GM21723 (cell line): ENCODE results near the gene ZC3H12D.
"Not testable (repeated sequence)": the region's sequence is repeated elsewhere in the genome, so short reads cannot be mapped to it uniquely, and the experiment has no call there.

ENCODE experiments used
- ATAC-seq: cut with Tn5 transposase; IDR thresholded peaks from one replicate; pipeline ENCODE4 v1.9.1; 2021; ENCODE audit warnings: mild to moderate bottlenecking, moderate library complexity; ENCODE audit not compliant: unreplicated experiment

Gene ZC3H12D

DNA sequence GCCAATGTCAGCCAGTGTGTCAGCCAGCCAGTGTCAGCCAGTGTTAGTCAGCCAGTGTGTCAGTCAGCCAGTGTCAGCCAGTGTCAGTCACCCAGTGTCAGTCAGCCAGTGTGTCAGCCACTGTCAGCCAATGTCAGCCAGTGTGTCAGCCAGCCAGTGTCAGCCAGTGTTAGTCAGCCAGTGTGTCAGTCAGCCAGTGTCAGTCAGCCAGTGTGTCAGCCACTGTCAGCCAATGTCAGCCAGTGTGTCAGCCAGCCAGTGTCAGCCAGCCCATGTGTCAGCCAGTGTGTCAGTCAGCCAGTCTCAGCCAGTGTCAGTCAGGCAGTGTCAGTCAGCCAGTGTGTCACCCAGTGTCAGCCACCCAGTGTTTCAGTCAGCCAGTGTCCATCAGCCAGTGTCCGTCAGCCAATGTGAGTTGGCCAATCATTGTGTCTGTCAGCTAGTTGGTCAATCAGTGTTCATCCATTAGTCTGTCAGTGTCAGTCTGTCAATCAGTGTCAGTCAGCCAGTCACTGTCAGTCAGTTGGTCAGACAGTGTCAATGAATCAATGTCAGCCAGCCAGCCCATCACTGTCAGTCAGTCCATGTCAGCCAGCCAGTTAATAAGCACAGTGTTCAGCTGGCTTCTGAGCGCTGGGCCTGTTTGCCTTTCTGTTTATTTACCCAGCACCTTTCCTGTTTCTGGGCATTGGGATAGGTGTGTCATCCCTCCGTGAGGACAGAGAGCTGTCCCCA, 40.3 kb downstream of the ZC3H12D start:
- ATAC-seq: not testable (repeated sequence)

DNA sequence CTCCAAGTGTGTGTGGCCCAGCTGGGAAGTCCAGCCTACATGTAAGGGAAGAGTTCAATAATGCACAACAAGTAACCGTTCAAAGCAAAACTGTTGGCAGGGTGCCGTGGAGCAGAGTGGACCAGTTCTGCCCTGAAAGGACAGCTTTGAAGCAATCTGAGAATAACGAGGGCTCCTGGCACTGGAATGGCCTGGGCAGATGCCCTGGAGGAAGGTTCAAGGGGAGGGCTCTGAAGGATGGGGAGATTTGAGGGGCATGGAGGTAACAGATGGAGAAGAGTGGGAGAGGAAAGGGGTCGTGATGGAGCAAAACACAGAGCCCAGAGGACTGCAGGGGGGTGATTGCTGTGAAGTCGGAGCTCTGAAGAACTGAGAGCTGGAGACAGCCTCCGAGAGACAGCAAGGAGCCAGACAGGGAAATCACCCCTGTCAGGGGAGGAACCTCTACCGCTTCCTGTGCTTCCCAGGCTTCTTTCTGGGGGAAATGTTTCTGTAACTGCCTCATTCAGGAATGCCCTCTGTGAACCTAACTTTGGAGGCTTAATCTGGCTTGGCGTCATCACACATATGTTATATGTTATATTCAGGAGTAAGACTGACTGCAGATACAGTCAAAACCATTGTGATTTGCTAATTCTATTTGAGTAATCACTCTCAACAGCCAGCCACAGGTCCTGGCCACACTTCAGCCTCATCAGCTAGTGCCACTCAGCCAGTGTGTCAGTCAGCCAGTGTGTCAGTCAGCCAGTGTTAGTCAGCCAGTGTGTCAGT, 41.2 kb downstream of the ZC3H12D start:
- no peak for ATAC-seq

DNA sequence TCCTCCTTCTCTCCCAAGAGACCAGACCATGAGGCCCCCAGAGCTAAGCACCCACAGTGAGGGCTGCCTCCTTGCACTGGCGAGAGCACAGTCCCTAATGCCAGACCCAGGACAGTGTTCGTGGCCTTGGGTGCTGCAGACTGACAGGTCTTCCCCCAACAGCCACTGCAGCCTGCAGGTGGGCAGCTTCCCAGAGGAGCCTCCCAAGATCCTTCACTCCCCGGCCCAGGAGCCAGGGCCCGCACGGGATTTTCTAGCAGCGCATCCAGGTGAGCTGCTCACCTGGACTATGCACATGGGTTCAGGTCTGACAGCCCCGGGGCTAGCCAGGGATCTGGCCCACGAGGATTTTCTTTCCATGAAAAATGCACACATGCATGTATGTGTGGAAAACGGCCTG, 43.1 kb downstream of the ZC3H12D start:
- no peak for ATAC-seq

DNA sequence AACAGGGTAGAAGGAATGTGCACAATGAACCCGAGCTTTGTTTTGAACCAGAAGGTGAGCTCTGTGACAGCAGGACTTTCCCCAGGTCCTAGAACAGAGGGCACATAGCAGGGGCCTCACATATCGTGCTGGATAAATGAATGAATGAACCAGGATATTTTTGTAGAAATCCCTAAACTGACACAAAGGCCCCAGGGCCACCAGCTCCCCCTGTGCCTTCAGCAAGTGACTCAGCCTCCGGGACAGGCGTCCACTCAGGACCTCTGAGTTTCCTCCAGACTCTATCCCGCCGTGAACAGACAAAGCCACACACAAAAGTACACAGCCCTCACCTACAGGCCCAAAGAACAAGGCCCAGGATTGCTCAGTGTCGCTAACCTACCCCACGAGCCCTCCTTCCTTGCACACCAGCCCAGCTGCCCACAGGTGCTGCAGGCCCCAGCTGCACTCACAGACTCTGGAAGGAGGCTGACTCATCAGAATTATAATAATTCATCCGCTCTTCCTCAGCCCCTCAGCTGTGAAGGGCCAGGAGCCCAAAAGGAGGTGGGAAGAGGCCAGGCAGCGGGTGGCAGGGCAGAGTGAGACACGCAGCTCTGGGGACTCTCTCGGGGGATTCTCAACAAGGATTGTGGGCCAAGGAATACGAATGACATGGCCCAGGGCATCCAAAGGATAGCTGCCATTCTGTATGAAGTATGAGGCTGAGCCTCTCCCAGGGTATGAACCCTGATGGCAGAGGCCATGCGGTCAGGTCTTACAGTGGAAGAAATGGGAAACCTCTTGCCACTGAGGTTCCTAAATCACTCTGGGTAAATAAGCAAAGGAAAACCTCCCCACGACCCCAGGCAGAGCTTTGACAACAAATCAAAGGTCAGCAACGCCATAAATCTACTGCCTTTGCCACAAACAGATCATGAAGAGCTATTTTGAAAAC, 43.8 kb downstream of the ZC3H12D start:
- no peak for ATAC-seq

DNA sequence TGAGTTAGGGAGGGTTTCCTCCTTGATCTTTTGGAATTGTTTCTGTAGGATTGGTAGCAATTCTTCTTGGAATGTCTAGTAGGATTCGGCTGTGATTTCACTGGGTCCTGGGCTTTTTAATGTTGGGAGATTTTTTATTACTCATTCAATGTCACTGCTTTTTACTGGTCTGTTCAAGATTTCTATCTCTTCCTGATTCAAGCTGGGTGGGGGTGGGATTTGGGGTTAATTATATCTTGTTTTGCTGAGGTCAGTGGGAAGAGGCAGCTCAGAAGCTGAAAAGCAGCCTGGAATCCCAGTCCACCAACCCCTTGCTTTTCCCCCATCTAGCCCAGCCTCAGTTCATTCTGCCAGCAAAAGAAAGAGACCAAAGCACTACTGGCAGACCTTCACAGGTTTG, 45.2 kb downstream of the ZC3H12D start:
- ATAC-seq: no peak

DNA sequence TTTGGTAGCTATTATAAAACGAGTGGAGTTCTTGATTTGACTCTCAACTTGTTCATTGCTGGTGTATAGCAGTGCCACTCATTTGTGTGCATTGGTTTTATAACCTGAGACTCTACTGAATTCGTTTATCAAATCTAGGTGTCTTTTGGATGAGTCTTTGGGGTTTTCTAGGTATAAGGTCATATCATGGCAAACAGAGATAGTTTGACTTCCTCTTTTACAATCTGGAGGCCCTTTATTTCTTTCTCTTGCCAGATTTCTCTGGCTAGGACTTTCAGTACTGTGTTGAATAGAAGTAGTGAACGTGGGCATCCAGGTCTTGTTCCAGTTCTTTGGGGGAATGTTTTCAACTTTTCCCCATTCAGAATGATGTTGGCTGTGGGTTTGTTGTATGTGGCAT, 46.0 kb downstream of the ZC3H12D start:
- ATAC-seq: no peak

DNA sequence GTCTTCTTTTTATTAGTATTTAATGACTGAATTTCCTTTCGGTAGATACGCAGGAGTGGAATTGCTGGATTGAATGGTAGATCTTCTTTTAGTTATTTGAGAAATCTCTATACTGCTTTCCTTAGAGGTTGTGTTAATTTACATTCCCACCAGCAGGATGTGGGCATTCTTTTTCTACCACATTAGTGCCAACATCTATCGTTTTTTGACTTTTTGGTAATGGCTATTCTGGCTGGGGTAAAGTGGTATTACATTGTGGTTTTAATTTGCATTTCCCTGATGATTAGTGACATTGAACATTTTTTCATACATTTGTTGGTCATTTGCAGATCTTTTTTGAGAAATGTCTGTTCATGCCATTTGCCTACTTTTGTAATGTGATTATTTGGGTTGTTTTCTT, 47.6 kb downstream of the ZC3H12D start:
- ATAC-seq: no peak

DNA sequence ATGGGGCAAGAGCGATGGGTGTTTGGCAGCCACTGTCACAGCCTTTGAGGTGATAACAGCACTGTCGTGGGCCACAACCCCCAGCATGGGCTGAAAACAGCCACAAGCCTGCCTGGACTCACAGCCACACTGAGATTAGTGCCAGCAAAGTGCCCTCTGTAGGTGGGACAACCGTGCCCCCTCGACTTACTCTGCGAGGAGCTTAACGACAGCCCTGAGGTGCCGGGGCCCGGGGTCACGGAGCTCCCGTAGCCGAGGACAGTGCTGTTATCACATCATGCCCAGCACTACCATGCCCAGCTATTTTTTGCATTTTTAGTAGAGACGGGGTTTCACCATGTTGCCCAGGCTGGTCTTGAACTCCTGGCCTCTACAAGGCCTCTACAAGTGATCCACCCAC, 48.2 kb downstream of the ZC3H12D start:
- ATAC-seq: no peak

DNA sequence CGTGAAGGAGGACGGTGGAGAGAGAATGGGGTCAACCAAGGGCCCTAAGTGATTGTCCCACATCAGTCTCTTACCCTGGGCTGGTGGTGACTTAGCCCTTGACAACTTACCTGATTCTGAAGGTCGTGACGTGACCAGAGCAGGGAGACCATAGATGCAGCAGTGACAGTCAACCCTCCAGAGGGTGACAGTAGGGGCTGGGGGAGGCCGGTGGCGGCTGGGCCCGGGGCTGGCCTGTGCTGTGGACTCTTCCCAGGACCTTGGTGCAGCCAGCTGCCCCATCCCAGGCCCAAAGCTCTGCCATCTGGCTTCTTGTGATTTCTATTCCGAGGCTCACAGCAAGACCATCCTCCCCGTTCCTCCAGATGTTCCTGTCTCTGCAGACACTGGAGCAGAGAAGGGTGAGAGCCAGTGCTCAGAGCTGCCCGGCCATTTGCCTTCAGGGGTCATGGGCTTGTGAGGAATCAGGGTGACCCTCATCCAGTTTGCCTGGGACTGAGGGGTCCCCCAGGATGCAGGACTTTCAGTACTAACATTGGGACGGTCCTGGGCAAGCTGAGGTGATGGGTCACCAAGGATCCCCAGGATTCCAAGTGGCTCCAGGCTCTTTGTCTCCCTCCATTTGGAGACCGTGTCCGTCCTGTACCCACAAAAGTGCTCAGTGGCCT, 48.8 kb downstream of the ZC3H12D start:
- ATAC-seq: no peak

DNA sequence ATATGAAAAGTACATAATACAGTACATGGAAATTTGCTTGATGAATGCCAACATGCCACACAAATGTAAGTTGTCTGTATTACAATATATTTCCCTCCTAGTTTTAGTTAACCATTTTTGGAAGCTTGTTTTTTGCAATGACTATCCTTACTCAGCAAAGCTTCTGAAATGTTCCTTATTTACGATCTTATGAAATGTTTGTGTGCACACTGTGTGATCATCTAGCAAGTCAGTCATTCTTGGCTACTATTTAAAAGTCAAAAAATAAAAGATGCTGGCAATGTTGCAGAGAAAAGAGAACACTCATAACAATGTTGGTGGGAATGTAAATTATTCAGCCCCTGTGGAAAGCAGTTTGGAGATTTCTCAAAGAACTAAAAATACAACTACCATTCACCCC, 50.9 kb downstream of the ZC3H12D start:
- ATAC-seq: no peak

DNA sequence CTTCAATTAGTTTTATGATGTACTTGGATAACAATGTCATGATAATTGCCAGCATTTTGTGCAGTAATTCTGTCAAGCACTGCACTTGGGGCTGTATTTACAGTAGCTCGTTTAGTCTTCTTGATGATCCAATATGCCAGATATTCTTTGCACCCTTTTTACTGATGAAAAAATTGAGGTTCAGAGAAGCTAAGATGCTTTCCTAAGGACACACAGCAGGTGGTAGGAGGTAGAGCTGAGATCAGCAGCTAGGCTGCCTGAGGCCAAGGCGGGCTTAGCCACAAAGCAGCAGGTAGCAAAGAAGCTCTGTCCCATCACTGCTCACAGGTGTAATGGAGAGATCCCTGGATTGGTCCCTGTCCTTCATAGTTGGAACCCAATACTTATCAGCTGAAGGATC, 51.4 kb downstream of the ZC3H12D start:
- no peak for ATAC-seq

DNA sequence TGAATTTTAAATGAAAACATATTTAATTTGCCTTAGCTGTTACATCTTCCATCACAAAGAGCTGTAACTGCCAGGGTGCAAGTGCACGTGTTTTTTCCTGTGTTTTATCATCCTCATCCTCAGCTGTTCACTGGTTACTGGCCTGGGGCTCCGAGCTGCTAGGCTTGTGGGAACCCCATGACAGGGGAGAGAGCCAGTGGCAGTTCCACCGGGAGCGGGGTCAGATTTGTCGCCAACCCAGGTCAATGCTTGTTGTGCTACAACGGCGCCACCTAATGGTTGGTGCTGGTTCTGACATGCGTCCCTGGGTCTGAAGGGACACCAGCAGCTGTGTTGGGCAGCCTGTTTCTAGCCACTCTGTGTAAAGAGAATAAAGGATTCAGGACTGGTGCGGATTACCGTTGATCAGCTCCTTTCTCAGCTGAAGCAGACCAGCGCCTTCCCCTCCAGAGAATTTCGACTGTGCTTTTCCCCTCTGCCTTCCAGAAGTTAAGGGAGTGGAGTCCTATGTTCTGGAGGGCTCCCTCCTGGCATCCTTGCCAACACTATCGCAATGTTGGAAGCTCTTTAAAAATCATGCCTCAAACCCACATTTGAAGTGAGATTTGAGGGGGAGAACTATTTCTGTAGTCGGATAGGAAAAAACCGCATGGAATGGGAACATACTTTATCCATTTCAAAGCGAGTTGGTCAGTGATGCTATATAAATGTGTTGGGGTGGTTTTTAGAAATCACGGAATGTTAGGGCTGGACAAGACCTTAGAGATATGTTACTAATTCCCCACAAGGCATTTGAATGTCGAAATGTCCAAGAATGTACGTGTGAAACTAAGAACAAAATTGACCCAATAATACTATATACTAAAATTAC, 52.7 kb downstream of the ZC3H12D start:
- peak; percentile 92 for ATAC-seq

DNA sequence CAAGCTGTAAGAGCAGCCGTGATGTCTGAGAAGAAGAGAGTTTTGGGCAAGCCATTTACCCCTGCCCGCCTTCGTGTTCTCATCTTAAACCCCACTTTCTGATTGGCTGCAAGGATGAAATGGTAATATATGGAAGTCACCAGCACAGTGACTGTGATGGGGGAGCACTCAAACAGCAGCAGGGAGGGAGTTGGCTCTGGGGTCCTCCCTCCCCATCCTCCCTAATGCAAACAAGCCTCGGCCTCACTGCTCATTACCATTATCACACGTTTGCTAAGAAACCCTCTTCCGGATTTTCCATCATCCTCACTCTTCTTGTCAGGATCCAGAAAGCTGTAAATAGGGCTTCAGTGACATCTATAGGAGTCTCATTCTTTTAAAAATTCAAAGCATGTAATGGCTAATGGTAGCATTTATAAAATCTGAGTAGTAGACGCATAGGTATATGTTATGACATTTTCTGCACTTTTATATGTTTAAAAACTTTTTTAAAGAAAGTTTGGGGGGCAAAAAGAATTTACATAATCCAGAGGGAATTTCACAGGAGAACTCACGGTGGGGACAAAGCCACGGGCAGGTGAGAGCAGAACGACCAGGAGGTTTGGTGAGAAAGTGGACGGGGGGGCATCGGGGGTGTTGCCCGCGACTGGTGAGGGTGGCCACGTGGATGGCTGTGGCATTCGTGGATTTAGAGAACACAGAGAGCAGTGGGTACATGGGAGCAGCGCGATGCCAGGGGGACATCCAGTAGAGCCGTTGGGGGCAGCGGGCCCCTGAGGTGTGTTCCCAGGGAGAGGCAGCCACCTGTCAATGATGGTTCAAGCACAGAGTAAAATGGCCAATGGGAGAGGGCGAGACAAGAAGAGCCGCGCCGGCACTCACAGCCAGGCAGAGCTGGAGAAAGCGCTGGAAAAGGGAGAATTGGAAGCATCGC, 55.1 kb downstream of the ZC3H12D start:
- no peak for ATAC-seq

DNA sequence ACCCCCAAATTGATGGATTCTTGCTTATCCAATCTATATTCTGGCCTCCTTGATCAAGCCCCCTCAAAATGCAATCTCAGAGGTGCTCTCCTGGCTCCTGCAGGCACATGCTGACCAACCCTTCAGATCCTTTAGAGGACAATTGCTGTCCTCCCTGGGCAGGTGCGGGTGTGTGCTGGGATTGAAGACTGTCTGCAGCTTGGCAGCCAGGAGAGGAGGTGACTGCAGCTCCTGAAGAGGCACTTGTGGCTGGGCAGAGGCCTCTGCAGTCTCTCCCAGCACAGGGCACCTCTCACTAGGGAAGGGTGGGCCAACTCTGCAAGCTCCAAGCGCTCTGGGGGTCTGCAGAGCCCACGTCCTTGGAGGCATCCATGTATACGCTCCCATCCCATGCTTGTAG, 56.2 kb downstream of the ZC3H12D start:
- no peak for ATAC-seq

DNA sequence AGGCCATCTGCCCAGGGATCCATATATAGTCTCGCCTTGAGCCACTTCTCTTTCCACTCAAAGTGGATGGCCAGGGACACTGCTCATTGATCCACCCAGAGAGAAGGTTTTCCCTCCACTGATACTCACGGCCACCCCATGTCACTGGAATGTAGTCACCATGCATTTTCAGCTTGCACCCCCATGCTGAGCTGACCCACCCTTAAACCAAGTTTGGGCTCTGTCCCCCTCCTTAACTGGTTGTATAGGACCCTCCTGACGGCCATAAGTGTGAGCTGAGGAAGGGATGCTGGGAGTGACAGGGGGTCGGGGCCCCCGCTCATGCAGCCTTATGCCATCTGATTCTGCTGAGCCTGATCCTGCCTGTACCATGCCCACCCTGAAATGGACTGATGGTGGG, 59.1 kb downstream of the ZC3H12D start:
- ATAC-seq: no peak

DNA sequence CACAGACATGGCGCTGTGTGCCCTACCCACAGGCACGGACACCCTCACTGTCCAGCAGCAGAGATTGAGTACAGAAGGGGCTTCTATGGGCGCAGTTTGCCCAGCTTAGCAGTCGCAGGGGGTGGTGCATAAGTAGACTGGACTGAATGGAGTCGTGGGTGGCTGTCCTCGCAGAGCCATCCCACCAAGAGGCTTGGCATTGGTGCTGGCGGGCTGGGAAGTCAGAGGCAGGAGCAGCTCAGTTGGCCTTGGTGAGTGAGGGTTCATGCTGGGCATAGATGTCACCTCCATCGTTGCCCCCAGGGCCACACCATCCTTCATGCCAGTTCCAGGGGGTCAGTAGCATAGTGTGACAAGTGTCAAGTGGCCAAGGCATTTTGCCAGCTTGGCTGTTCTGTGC, 59.6 kb downstream of the ZC3H12D start:
- ATAC-seq: no peak

DNA sequence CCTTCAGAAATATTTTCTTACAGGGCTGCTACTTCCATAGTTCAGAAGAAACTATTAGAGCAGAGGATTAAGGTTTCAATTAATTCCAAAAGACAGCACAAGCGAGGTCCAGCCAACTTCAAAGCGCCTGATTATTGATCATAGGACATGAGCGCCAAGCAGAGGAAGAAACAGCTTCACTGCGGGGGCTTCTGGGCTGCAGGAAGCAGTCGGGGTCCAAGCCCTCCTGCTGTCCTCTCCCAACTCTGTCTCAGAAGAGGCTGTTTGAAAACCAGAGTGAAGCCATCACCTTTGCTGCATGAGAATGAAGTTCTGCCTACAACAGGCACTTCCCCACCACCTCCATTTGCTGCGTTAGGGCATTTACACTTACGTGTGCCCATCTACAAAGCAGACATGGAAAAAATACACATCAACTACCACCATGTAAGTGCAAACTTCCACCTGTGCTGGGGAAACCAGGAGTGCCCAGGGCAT, 60.8 kb downstream of the ZC3H12D start:
- ATAC-seq: no peak

DNA sequence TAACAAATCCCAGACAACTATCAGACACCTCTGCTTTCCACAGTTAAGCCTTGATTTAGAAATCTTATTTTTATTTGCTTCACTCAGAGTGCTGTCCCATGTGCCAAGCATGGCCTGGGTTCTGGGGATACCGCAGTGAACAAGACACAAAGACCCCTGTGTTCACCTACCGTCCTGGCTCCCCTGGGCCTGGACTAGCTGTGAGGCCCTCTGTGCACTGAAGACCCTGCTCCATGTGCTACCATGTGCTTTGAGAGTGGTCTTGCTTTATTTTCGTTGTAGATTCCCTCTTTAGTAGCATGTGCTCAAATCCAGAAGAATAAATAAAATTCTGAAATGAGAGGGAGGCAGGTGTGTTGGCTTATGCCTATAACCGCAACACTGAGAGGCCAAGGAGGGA, 62.2 kb downstream of the ZC3H12D start:
- ATAC-seq: no peak

DNA sequence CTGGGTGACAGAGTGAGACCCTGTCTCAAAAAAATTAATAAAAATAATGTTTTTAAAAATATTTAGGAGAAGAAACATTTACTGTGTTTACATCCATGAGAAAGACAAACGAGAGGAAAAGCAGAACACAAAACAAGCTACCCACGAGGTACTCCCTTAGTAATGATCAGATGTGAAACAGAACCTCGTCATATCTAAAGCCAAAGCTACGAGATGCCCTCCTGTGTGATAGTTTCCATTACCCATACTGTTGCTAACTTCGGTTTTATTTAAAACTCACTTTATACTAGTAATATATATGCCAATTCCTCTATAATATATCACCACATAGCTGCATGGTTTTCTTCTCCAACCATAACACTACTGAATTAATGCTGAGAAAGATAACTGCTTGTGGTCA, 63.7 kb downstream of the ZC3H12D start:
- no peak for ATAC-seq
